RWPE1 (cell line): Measurements from ENCODE around the gene POLA2.
A peak's percentile ranks its signal among the peaks of the same experiment; 100 is the strongest.

ENCODE experiments used
- CTCF ChIA-PET: fragments of 350-600 bp; sonication (Branson Sonifier 250); formaldehyde crosslinking; extraction: SDS; loops from one replicate; lab custom pipeline; 2021; lab: Yijun Ruan, JAX
- POLR2A ChIA-PET: fragments of 400-600 bp; formaldehyde crosslinking; extraction: SDS; loops from one replicate; lab custom pipeline; 2020; ENCODE audit warnings: antibody characterized with exemption; ENCODE audit not compliant: low non-redundant PET; lab: Yijun Ruan, JAX
- DNase-seq: peaks from one replicate; pipeline ENCODE4 v3.0.0; 2012; ENCODE audit warnings: low spot score
- H3K27ac ChIP-seq: fragments of 450-650 bp; 2 replicates; pipeline ENCODE4 v1.5.1; 2017
- TF ChIP-seq, protein P1 (sequence below): fragments of 450-650 bp; conservative IDR thresholded peaks from 2 replicates; pipeline ENCODE4 v1.5.1; 2017; ENCODE audit warnings: low read depth, mild to moderate bottlenecking

Gene POLA2

DNA sequence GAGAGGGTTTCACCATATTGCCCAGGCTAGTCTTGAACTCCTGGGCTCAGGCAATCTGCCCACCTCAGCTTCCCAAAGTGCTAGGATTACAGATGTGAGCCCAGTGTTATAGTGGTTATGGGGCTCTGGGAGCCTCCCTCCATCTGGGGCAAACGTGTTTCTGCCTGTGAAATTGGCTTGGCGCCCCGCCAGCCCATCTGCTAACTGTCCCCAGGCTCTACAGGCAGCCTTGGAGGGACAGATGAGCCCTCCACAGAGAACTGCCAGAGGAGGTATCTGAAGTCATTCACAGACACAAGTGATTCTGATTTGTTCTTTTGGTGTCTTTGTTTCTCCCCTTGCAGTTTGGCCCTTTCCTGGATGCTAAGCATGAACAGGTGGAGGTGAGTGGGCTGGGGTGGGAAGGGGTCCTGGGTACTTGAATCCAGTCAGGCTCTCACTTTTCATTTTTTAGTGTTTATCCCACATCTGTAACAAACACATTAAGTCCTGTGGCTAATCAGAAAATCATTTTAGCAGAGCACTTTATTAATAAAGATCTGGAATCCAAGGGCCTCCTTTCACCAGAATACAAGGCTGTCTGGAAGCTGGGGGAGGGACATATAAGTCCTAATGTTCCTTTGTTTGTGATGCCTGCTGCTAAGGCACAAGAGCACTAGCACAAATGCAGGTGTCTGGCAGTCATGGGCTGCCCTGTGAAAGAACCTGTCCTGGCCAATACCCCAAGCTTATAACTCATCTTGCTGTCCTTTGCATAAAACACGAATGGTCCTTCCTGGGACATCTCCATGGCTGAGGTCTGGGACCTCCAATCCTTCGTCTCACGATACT lies 27.2 kb downstream of the POLA2 start:
- ChIA-PET POLR2A (interaction anchor here (1.0 kb wide), 1 partner anchor 14 kb away, joined by 3 read pairs; no protein-coding TSS in a partner anchor), CTCF (interaction anchor here (0.9 to 3.5 kb wide), 4 partner anchors 10 to 41 kb away, joined by 3 to 19 read pairs (median 6); no protein-coding TSS in a partner anchor)
- H3K27ac ChIP-seq = peak overlapping the region; percentile 66
- TF ChIP-seq, protein P1, sequence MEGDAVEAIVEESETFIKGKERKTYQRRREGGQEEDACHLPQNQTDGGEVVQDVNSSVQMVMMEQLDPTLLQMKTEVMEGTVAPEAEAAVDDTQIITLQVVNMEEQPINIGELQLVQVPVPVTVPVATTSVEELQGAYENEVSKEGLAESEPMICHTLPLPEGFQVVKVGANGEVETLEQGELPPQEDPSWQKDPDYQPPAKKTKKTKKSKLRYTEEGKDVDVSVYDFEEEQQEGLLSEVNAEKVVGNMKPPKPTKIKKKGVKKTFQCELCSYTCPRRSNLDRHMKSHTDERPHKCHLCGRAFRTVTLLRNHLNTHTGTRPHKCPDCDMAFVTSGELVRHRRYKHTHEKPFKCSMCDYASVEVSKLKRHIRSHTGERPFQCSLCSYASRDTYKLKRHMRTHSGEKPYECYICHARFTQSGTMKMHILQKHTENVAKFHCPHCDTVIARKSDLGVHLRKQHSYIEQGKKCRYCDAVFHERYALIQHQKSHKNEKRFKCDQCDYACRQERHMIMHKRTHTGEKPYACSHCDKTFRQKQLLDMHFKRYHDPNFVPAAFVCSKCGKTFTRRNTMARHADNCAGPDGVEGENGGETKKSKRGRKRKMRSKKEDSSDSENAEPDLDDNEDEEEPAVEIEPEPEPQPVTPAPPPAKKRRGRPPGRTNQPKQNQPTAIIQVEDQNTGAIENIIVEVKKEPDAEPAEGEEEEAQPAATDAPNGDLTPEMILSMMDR = no peak
- no peak for DNase-seq

- no peak for DNase-seq
- ChIA-PET CTCF (interaction anchor here (0.6 to 3.5 kb wide), 2 partner anchors 25 to 33 kb away, joined by 5 to 19 read pairs; no protein-coding TSS in a partner anchor), POLR2A (interaction anchor here (0.6 kb wide), 1 partner anchor 68 kb away, joined by 4 read pairs; no protein-coding TSS in a partner anchor)
- peak overlapping the region; percentile 79 for H3K27ac ChIP-seq
- TF ChIP-seq, protein P1 = no peak
These were observed 28.8 kb downstream of the POLA2 start for GRCh38 chr11:65290448-65291165.

DNA sequence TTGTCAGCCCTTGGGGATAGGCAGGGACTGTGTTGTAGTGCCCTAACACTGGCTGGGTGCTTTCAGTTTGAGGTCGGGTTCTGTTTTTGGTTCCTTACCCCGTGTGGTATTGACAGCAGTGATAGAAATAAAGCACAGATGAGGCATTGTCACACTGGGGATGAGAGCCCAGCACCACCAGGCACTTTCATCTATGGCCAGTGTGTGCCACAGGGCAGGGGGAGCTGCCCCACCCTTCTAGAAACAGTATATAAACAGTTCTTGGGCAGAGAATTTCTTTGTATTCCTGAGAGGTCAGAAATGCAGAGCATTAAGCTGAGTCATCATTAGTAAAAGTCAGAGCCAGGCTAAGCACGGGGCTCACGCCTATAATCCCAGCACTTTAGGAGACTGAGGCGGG lies 29.9 kb downstream of the POLA2 start:
- ChIA-PET POLR2A (no interaction called here), CTCF (interaction anchor here (3.5 kb wide), 1 partner anchor 24 kb away, joined by 19 read pairs; no protein-coding TSS in a partner anchor)
- peak overlapping the region; percentile 79 for H3K27ac ChIP-seq

GRCh38 chr11:65292890-65293289 lies 31.1 kb downstream of the POLA2 start:
- CTCF ChIA-PET = interaction anchor here (0.6 to 0.7 kb wide), 2 partner anchors 12 to 35 kb away, joined by 3 read pairs; no protein-coding TSS in a partner anchor
- DNase-seq = no peak
- peak overlapping the region; percentile 8; the same call in 1 of the 2 replicates for H3K27ac ChIP-seq
- POLR2A ChIA-PET = interaction anchor here (0.6 kb wide), 1 partner anchor 156 kb away, joined by 4 read pairs; no protein-coding TSS in a partner anchor
- TF ChIP-seq, protein P1 = no peak

More for the DNA sequence above, 29.9 kb downstream of the POLA2 start:
- TF ChIP-seq, protein P1 = no peak
- DNase-seq = no peak

GRCh38 chr11:65293909-65294381 lies 32.2 kb downstream of the POLA2 start:
- POLR2A ChIA-PET = no interaction called here
- CTCF ChIA-PET = interaction anchor here (0.7 to 1.3 kb wide), 2 partner anchors 13 to 21 kb away, joined by 3 read pairs; partner anchors contain the start of gene CDC42EP2
- peak overlapping the region; percentile 51 for H3K27ac ChIP-seq
- DNase-seq = no peak
- TF ChIP-seq, protein P1 = no peak

GRCh38 chr11:65295001-65295400 lies 33.2 kb downstream of the POLA2 start:
- peak overlapping the region; percentile 51 for H3K27ac ChIP-seq
- ChIA-PET POLR2A (no interaction called here), CTCF (interaction anchor here (0.7 to 0.9 kb wide), 2 partner anchors 20 to 67 kb away, joined by 4 to 5 read pairs; no protein-coding TSS in a partner anchor)
- TF ChIP-seq, protein P1 = no peak
- no peak for DNase-seq
